GM12878 (cell line): ENCODE measurements around the gene ELL. TPM values are rescaled to one million over a fixed set of nuclear protein-coding genes. Genes with fewer than 3 reads are reported as not detected.
A peak's percentile ranks its signal among the peaks of the same experiment; 100 is the strongest.

ENCODE experiments used
- ATF7 ChIP-seq: fragments of 450-650 bp; IDR thresholded peaks from 2 replicates; pipeline ENCODE4 v1.6.1; 2016; ENCODE audit warnings: low read depth, mild to moderate bottlenecking
- BHLHE40 ChIP-seq, 2 experiments: fragments of 450-650 bp in 1 of 2; IDR thresholded peaks; 2 replicates each; pipeline ENCODE4 v1.6.1; 2011 to 2017; ENCODE audit warnings: low read depth in 2 of 2, borderline replicate concordance in 1 of 2, improper control_type of control experiment in 1 of 2, low read length in 1 of 2, mild to moderate bottlenecking in 1 of 2
- CHD1 ChIP-seq: IDR thresholded peaks from 2 replicates; pipeline ENCODE4 v1.6.1; 2012; ENCODE audit warnings: low read depth, low read length, improper control_type of control experiment
- EGR1 ChIP-seq, 2 experiments: IDR thresholded peaks; 1 replicate in 1 of 2; 2 replicates in 1 of 2; pipeline ENCODE4 v1.6.1; 2011 to 2012; ENCODE audit warnings: low read depth in 2 of 2, low read length in 2 of 2, borderline replicate concordance in 1 of 2, mild to moderate bottlenecking in 1 of 2, moderate library complexity in 1 of 2
- FOS ChIP-seq: IDR thresholded peaks from 3 replicates; pipeline ENCODE4 v1.6.1; 2011; ENCODE audit warnings: borderline replicate concordance; ENCODE audit not compliant: insufficient read length; ENCODE audit errors: extremely low read depth
- GABPA ChIP-seq: IDR thresholded peaks from 2 replicates; pipeline ENCODE4 v1.6.1; 2014; ENCODE audit warnings: antibody characterized with exemption, low read depth, mild to moderate bottlenecking, inconsistent platforms
- KLF5 ChIP-seq: fragments of 450-650 bp; IDR thresholded peaks from 2 replicates; pipeline ENCODE4 v1.6.1; 2014; ENCODE audit warnings: mild to moderate bottlenecking; ENCODE audit not compliant: partially characterized antibody
- NFYB ChIP-seq: IDR thresholded peaks from 2 replicates; pipeline ENCODE4 v1.6.1; 2011; ENCODE audit warnings: low read depth, mild to moderate bottlenecking, low read length, improper control_type of control experiment, moderate library complexity; ENCODE audit not compliant: insufficient read depth
- POLR2A ChIP-seq: IDR thresholded peaks from 2 replicates; pipeline ENCODE4 v1.6.1; 2011; ENCODE audit warnings: low read depth, mild to moderate bottlenecking, low read length
- RUNX3 ChIP-seq: IDR thresholded peaks from 2 replicates; pipeline ENCODE4 v1.6.1; 2012; ENCODE audit warnings: low read length, inconsistent platforms
- ZBTB40 ChIP-seq: fragments of 450-650 bp; IDR thresholded peaks from 2 replicates; pipeline ENCODE4 v1.6.1; 2016; ENCODE audit warnings: mild to moderate bottlenecking, moderate library complexity, borderline replicate concordance
- ZZZ3 ChIP-seq: IDR thresholded peaks from 2 replicates; pipeline ENCODE4 v1.6.1; 2011; ENCODE audit warnings: low read depth; ENCODE audit not compliant: control insufficient read depth, insufficient read length
- polyA plus RNA-seq, 11 experiments: library from polyadenylated mRNA; depleted of rRNA in 4 of 11; unstranded in 6 of 11; stranded (reverse) in 5 of 11; fragments of >200 nt; fragmentation: Nextera tagmentation in 4 of 11; fragmentation: Illumina TruSeq in 1 of 11; extraction: Ambion mirVana in 4 of 11; extraction: Trizol in 1 of 11; gene quantifications; 1 replicate in 1 of 11; 2 replicates in 10 of 11; pipeline versions ENCODE4 v1.2.1 to v1.2.3, GENCODE V29; 2011 to 2016; ENCODE audit warnings: inconsistent platforms in 2 of 11, missing spikeins in 2 of 11, low read depth in 1 of 11
- total RNA-seq, 4 experiments: library from RNA; depleted of rRNA in 3 of 4; stranded (reverse); fragments of >200 nt in 3 of 4; fragmentation: Illumina TruSeq in 1 of 4; extraction: Trizol in 1 of 4; gene quantifications; 2 replicates each; pipeline versions ENCODE4 v1.2.1 to v1.2.3, GENCODE V29; 2013 to 2021
- TF ChIP-seq, protein P1 (sequence below): IDR thresholded peaks from 2 replicates; pipeline ENCODE4 v1.6.1; 2012; ENCODE audit warnings: low read depth, low read length, improper control_type of control experiment
- TF ChIP-seq, protein P2 (sequence below): fragments of 450-650 bp; formaldehyde crosslinking; IDR thresholded peaks from 2 replicates; pipeline ENCODE4 v1.5.0; 2022; ENCODE audit warnings: mild to moderate bottlenecking, missing genetic modification characterization

ELL gene
- total and polyA plus RNA-seq, 10 of the 15 experiments (the other 5 are each of a cell fraction or from before 2014, with no cell fraction given) = 0.91 to 25.0 (median 9.1) TPM

GRCh38 chr19:18414504-18415177, 107.2 kb downstream of the ELL start (continued):
- TF ChIP-seq ZBTB40 (no peak), KLF5 (no peak), FOS (no peak), RUNX3 (peak; percentile 63), POLR2A (no peak), ZZZ3 (no peak), GABPA (no peak), CHD1 (no peak), ATF7 (peak; percentile 43), BHLHE40 (IDR thresholded peaks at IDR 0.05; ENCODE audit: borderline replicate concordance in 1 of 2, low read depth in 2 of 2, low read length in 1 of 2) (no peak; a peak in 1 of 4 replicates), EGR1 (IDR thresholded peaks at IDR 0.05; ENCODE audit: borderline replicate concordance in 1 of 2, low read depth in 2 of 2, low read length in 2 of 2) (no peak), NFYB (no peak)
- TF ChIP-seq, protein P1, sequence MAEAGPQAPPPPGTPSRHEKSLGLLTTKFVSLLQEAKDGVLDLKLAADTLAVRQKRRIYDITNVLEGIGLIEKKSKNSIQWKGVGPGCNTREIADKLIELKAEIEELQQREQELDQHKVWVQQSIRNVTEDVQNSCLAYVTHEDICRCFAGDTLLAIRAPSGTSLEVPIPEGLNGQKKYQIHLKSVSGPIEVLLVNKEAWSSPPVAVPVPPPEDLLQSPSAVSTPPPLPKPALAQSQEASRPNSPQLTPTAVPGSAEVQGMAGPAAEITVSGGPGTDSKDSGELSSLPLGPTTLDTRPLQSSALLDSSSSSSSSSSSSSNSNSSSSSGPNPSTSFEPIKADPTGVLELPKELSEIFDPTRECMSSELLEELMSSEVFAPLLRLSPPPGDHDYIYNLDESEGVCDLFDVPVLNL = no peak
- TF ChIP-seq, protein P2, sequence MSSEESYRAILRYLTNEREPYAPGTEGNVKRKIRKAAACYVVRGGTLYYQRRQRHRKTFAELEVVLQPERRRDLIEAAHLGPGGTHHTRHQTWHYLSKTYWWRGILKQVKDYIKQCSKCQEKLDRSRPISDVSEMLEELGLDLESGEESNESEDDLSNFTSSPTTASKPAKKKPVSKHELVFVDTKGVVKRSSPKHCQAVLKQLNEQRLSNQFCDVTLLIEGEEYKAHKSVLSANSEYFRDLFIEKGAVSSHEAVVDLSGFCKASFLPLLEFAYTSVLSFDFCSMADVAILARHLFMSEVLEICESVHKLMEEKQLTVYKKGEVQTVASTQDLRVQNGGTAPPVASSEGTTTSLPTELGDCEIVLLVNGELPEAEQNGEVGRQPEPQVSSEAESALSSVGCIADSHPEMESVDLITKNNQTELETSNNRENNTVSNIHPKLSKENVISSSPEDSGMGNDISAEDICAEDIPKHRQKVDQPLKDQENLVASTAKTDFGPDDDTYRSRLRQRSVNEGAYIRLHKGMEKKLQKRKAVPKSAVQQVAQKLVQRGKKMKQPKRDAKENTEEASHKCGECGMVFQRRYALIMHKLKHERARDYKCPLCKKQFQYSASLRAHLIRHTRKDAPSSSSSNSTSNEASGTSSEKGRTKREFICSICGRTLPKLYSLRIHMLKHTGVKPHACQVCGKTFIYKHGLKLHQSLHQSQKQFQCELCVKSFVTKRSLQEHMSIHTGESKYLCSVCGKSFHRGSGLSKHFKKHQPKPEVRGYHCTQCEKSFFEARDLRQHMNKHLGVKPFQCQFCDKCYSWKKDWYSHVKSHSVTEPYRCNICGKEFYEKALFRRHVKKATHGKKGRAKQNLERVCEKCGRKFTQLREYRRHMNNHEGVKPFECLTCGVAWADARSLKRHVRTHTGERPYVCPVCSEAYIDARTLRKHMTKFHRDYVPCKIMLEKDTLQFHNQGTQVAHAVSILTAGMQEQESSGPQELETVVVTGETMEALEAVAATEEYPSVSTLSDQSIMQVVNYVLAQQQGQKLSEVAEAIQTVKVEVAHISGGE (CRISPR knock-in tag) = no peak
- TF ChIP-seq, all 136 proteins: peak for 7
